Measurements from ENCODE around the gene RASSF3. TPM values are rescaled to one million over a fixed set of nuclear protein-coding genes. Genes with fewer than 3 reads are reported as not detected.

The RASSF3 gene
- total RNA-seq, 1 donor from 2014 or later: 43.5 TPM

DNA sequence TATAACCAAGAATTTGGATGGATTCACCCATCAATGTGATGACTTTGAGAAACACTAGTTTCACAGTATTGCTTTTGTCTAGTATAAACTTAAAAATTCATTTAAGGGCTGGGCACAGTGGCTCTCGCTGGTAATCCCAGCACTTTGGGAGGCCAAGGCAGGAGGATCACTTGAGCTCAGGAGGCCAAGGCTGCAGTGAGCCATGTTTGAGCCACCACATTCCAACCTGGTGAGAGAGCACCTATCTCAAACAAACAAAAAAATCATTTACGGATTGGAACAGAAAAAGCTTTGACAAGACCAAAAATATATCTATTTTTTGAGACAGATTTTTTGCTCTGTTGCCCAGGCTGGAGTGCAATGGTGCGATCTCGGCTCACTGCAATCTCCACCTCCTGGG is 121.4 kb downstream of the RASSF3 start:
- TF ChIP-seq CTCF (IDR thresholded peaks at IDR 0.05; ENCODE audit: unreplicated experiment): no peak
- Mint-ChIP-seq H3K9me3 (ENCODE audit: unreplicated experiment) (no peaks in the 10 kb centered on the region), H3K27me3 (ENCODE audit: unreplicated experiment) (no peaks in the 10 kb centered on the region)

GRCh38 chr12:64733857-64734256 is 123.6 kb downstream of the RASSF3 start:
- Mint-ChIP-seq H3K9me3 (ENCODE audit: unreplicated experiment) (no peaks in the 10 kb centered on the region), H3K27me3 (ENCODE audit: unreplicated experiment) (no peaks in the 10 kb centered on the region), H3K4me3 (ENCODE audit: unreplicated experiment) (no peak overlapping the region), H3K4me1 (ENCODE audit: unreplicated experiment) (peaks cover 10% of the 10 kb centered on the region), H3K36me3 (ENCODE audit: low read depth, unreplicated experiment) (peaks cover 18% of the 10 kb centered on the region), H3K27ac (ENCODE audit: unreplicated experiment) (no peak overlapping the region)
- DNase-seq (ENCODE audit: low spot score): no peak
- no peak for TF ChIP-seq CTCF (IDR thresholded peaks at IDR 0.05; ENCODE audit: unreplicated experiment)

More for the DNA sequence above, 121.4 kb downstream of the RASSF3 start:
- no peak for DNase-seq (ENCODE audit: low spot score)
- Mint-ChIP-seq H3K4me3 (ENCODE audit: unreplicated experiment) (no peak overlapping the region), H3K27ac (ENCODE audit: unreplicated experiment) (no peak overlapping the region), H3K36me3 (ENCODE audit: low read depth, unreplicated experiment) (peaks cover 15% of the 10 kb centered on the region), H3K4me1 (ENCODE audit: unreplicated experiment) (peaks cover 10% of the 10 kb centered on the region)

DNA sequence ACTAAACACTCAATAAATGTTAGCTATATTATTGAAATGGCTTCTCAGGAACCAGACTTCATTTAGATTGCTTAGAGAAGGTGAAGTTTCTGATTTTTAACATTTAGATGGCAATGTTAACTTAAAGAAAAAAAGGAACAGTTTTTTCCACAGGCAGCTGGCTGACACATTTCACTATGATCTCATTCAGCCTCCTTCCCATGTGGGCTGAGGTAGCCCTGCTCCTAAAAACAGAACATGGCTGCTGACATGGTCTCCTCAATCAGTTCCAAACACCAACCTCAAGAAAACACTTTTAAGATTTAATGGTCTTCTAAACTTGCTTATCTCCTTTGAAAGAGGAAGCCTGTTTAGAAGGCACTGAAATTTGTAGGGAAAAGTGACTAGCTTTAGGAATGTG is 125.1 kb downstream of the RASSF3 start:
- peaks cover 23% of the 10 kb centered on the region for H3K36me3 Mint-ChIP-seq (ENCODE audit: low read depth, unreplicated experiment)
- H3K27ac Mint-ChIP-seq (ENCODE audit: unreplicated experiment): no peak overlapping the region
- no peak overlapping the region for H3K4me3 Mint-ChIP-seq (ENCODE audit: unreplicated experiment)
- no peaks in the 10 kb centered on the region for H3K9me3 Mint-ChIP-seq (ENCODE audit: unreplicated experiment)
- no peak for TF ChIP-seq CTCF (IDR thresholded peaks at IDR 0.05; ENCODE audit: unreplicated experiment)
- no peaks in the 10 kb centered on the region for H3K27me3 Mint-ChIP-seq (ENCODE audit: unreplicated experiment)
- H3K4me1 Mint-ChIP-seq (ENCODE audit: unreplicated experiment): peaks cover 3% of the 10 kb centered on the region
- no peak for DNase-seq (ENCODE audit: low spot score)

- Mint-ChIP-seq H3K27me3 (ENCODE audit: unreplicated experiment) (no peaks in the 10 kb centered on the region), H3K27ac (ENCODE audit: unreplicated experiment) (no peak overlapping the region), H3K4me1 (ENCODE audit: unreplicated experiment) (no peaks in the 10 kb centered on the region), H3K9me3 (ENCODE audit: unreplicated experiment) (no peaks in the 10 kb centered on the region), H3K4me3 (ENCODE audit: unreplicated experiment) (no peak overlapping the region), H3K36me3 (ENCODE audit: low read depth, unreplicated experiment) (peaks cover 26% of the 10 kb centered on the region)
- DNase-seq (ENCODE audit: low spot score): no peak
- TF ChIP-seq CTCF (IDR thresholded peaks at IDR 0.05; ENCODE audit: unreplicated experiment): no peak
These were observed 126.5 kb downstream of the RASSF3 start for GRCh38 chr12:64736771-64737170.

DNA sequence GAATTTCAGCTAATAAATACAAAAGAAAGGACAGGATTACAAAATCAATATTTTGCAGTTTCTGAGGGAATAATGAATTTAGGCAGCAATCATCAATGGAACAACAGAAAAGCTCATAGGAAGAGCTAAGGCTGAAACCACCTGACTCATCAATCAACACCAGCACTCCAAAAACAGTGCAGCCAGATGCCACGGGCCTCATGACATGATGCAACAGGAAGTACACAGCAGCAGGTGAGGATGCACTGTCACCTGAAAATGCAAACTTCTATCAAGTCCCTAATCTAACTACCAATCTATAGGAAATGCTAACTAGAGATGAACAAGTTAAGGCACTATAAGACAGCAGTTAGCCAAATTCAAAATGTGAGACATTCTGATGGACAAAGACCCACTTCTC is 127.2 kb downstream of the RASSF3 start:
- no peak overlapping the region for H3K27ac Mint-ChIP-seq (ENCODE audit: unreplicated experiment)
- no peaks in the 10 kb centered on the region for H3K4me1 Mint-ChIP-seq (ENCODE audit: unreplicated experiment)
- no peak overlapping the region for H3K4me3 Mint-ChIP-seq (ENCODE audit: unreplicated experiment)
- TF ChIP-seq CTCF (IDR thresholded peaks at IDR 0.05; ENCODE audit: unreplicated experiment): no peak
- H3K9me3 Mint-ChIP-seq (ENCODE audit: unreplicated experiment): no peaks in the 10 kb centered on the region
- H3K27me3 Mint-ChIP-seq (ENCODE audit: unreplicated experiment): no peaks in the 10 kb centered on the region
- peaks cover 30% of the 10 kb centered on the region for H3K36me3 Mint-ChIP-seq (ENCODE audit: low read depth, unreplicated experiment)
- DNase-seq (ENCODE audit: low spot score): no peak
